K562 (cell line): Measurements from ENCODE around the gene FADS6. TPM values are rescaled to one million over a fixed set of nuclear protein-coding genes. Genes with fewer than 3 reads are reported as not detected.

Experiments used
- ATAC-seq: fragments of 200-7000 bp; cut with Tn5 transposase; 3 replicates; pipeline ENCODE4 v1.9.1; 2020; ENCODE audit warnings: moderate library complexity
- BruUV-seq: library from RNA; stranded (reverse); fragments of 400-500 nt; replicated peaks from 2 replicates; lab custom pipeline; 2021; lab: Mats Ljungman, UMichigan
- CTCF ChIA-PET: fragments of 300-600 bp; formaldehyde crosslinking; extraction: SDS; loops from one replicate; lab custom pipeline; 2021; ENCODE audit warnings: low intra/inter-chr PET ratio; lab: Yijun Ruan, JAX
- POLR2A ChIA-PET: fragments of 300-600, 350-650 bp; sonication (Branson Sonifier 250); formaldehyde crosslinking; extraction: SDS; loops from one replicate; lab custom pipeline; 2021; ENCODE audit warnings: antibody characterized with exemption, inconsistent platforms; lab: Yijun Ruan, JAX
- DNase-seq, 4 experiments: peaks; one replicate each; pipeline versions ENCODE4 v3.0.0 to v3.0.0-alpha.2; 2011 to 2018; ENCODE audit warnings: low spot score in 3 of 4, mixed read lengths in 3 of 4; ENCODE audit errors: extremely low read depth in 1 of 4
- FAIRE-seq: peaks from 2 replicates; lab custom pipeline; 2011; peaks lifted over from hg19 to GRCh38; lab: Jason Lieb, UNC
- H2AFZ ChIP-seq: 2 replicates; pipeline ENCODE4 v1.6.0; 2011; ENCODE audit warnings: low read depth, low read length, control low read depth, inconsistent platforms
- H3K27ac ChIP-seq: fragments of 200-600 bp; 3 replicates; pipeline ENCODE4 v1.8.0; 2011; ENCODE audit warnings: low read depth, mild to moderate bottlenecking, control low read depth, inconsistent platforms, low read length, moderate library complexity, mixed read lengths; ENCODE audit errors: extremely low read depth
- H3K27me3 ChIP-seq, 2 experiments: fragments of 300-600 bp in 1 of 2; 2 replicates in 1 of 2; 3 replicates in 1 of 2; pipeline versions ENCODE4 v1.6.0 to v1.8.0; 2011; ENCODE audit warnings: inconsistent platforms in 2 of 2, low read length in 2 of 2, mild to moderate bottlenecking in 1 of 2, mixed read lengths in 1 of 2, moderate library complexity in 1 of 2; ENCODE audit not compliant: control insufficient read depth in 2 of 2, insufficient read depth in 2 of 2
- H3K36me3 ChIP-seq: fragments of 300-600 bp; 3 replicates; pipeline ENCODE4 v1.8.0; 2011; ENCODE audit warnings: mild to moderate bottlenecking, low read length, inconsistent platforms; ENCODE audit not compliant: control insufficient read depth, insufficient read depth
- H3K4me1 ChIP-seq, 2 experiments: fragments of 200-600 bp in 1 of 2; replicated peaks in 1 of 2; 2 replicates in 1 of 2; 3 replicates in 1 of 2; pipeline versions ENCODE4 v1.5.1 to v1.8.0; 2011; ENCODE audit warnings: inconsistent platforms in 2 of 2, low read length in 2 of 2, mild to moderate bottlenecking in 1 of 2, mixed read lengths in 1 of 2, moderate library complexity in 1 of 2; ENCODE audit not compliant: control insufficient read depth in 2 of 2, insufficient read depth in 2 of 2
- H3K4me2 ChIP-seq: 2 replicates; pipeline ENCODE4 v1.6.1; 2011; ENCODE audit warnings: low read length, control low read depth, inconsistent platforms, mixed read lengths; ENCODE audit not compliant: insufficient read depth
- H3K4me3 ChIP-seq: fragments of 200-600 bp; sonication (generic), shearing (Covaris generic); 2 replicates; pipeline ENCODE4 v1.5.1; 2016; ENCODE audit warnings: control low read depth, inconsistent platforms
- H3K79me2 ChIP-seq: fragments of 200-600 bp; 3 replicates; pipeline ENCODE4 v1.8.0; 2011; ENCODE audit warnings: low read length, inconsistent platforms; ENCODE audit not compliant: control insufficient read depth, insufficient read depth
- H3K9ac ChIP-seq, 2 experiments: 2 replicates each; pipeline versions ENCODE4 v1.6.0 to v1.6.1; 2011; ENCODE audit warnings: low read depth in 2 of 2, low read length in 2 of 2, control low read depth in 1 of 2, inconsistent platforms in 1 of 2, mild to moderate bottlenecking in 1 of 2, mixed read lengths in 1 of 2; ENCODE audit not compliant: insufficient read depth in 1 of 2
- H3K9me1 ChIP-seq: one replicate; pipeline ENCODE4 v1.6.0; 2011; ENCODE audit warnings: inconsistent platforms, mild to moderate bottlenecking, low read length, moderate library complexity; ENCODE audit not compliant: control insufficient read depth, insufficient read depth
- H3K9me3 ChIP-seq: replicated peaks from 2 replicates; pipeline ENCODE4 v1.5.1; 2011; ENCODE audit warnings: low read depth, low read length, inconsistent platforms; ENCODE audit not compliant: control insufficient read depth, insufficient read depth
- H4K20me1 ChIP-seq: replicated peaks from 2 replicates; pipeline ENCODE4 v1.6.1; 2011; ENCODE audit warnings: low read length, inconsistent platforms, mixed read lengths; ENCODE audit not compliant: control insufficient read depth, insufficient read depth
- MAFF ChIP-seq: IDR thresholded peaks from 2 replicates; pipeline ENCODE4 v1.6.1; 2012; ENCODE audit warnings: low read length, improper control_type of control experiment
- RBFOX2 ChIP-seq: fragments of 200-400 bp; formaldehyde crosslinking; IDR thresholded peaks from 2 replicates; pipeline ENCODE4 v1.6.1; 2017; ENCODE audit warnings: low read depth, mild to moderate bottlenecking, low read length, moderate library complexity
- ZFX ChIP-seq: sonication (generic); formaldehyde crosslinking; IDR thresholded peaks from 2 replicates; pipeline ENCODE4 v1.8.0; 2022; ENCODE audit warnings: mild to moderate bottlenecking, missing genetic modification reagents, moderate library complexity
- ZNF695 ChIP-seq: fragments of 450-650 bp; formaldehyde crosslinking; IDR thresholded peaks from 2 replicates; pipeline ENCODE4 v1.4.0; 2020; ENCODE audit warnings: mild to moderate bottlenecking, moderate library complexity
- WGBS: fragments of 100-300 bp; shearing (Covaris generic); methylation state at CpG from one replicate; pipeline ENCODE4 v1.1.6; 2016; ENCODE audit warnings: low coverage, mixed read lengths; ENCODE audit not compliant: insufficient coverage; ENCODE audit errors: missing lambda C conversion rate; 5-methylcytosine and 5-hydroxymethylcytosine counted together
- in situ Hi-C: fragments of 300-500 bp; cut with MboI; formaldehyde crosslinking; loops from 4 replicates; pipeline ENCODE4 v1.15.0; 2018; ENCODE audit warnings: inconsistent platforms, mixed read lengths
- intact Hi-C: fragments of 100-400 bp; cut with micrococcal nuclease; formaldehyde crosslinking; loops from 2 replicates; pipeline ENCODE4 v1.14.2; 2022
- polyA plus RNA-seq, 8 experiments: library from polyadenylated mRNA; depleted of rRNA in 4 of 8; stranded (reverse) in 5 of 8; unstranded in 3 of 8; fragments of >200 nt; fragmentation: Nextera tagmentation in 2 of 8; fragmentation: Illumina TruSeq in 1 of 8; extraction: Ambion mirVana in 2 of 8; extraction: Trizol in 1 of 8; gene quantifications; 2 replicates each; pipeline versions ENCODE4 v1.2.1 to v1.2.3, GENCODE V29; 2011 to 2014; ENCODE audit warnings: inconsistent platforms in 1 of 8, missing spikeins in 1 of 8
- total RNA-seq, 7 experiments: library from RNA; depleted of rRNA in 6 of 7; stranded (reverse); fragments of >200 nt in 6 of 7; fragmentation: Illumina TruSeq in 2 of 7; extraction: Trizol in 2 of 7; gene quantifications; 2 replicates each; pipeline versions ENCODE4 v1.2.1 to v1.2.3, GENCODE V29; 2011 to 2021; ENCODE audit warnings: low replicate concordance in 1 of 7
- TF ChIP-seq, protein P1 (sequence below): fragments of 450-650 bp; IDR thresholded peaks from 2 replicates; pipeline ENCODE4 v1.6.1; 2016; ENCODE audit warnings: antibody characterized with exemption

Gene FADS6
- total and polyA plus RNA-seq, 9 of the 15 experiments (the other 6 are each of a cell fraction or from before 2014, with no cell fraction given): 0.18 to 0.22 TPM; not detected in 7

DNA sequence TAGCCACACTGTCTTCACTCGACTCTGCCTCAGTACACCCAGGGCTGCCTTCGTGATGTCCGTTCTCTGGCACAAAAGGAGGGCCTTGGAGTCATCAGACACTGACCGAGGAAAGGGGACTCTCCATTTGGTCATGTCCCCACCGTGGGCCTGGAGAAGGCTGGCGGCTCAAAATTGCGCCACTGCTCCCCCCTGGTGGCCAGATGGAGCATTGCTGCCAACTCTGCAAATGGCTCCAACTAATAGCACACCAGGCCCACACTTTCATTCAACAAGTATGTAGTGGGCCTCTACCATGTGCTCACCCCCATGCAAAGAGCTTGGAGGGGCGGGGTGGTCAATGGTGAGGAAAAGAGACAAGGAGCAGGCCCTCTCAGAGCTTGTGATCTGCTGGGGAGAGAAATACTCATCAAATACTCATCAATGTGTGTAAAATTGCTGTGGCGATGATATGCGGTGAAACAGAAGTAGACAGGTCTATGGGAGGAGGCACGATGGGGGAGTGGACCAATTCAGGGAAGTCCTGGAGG lies 28.5 kb downstream of the FADS6 start (continued):
- TF ChIP-seq, protein P1, sequence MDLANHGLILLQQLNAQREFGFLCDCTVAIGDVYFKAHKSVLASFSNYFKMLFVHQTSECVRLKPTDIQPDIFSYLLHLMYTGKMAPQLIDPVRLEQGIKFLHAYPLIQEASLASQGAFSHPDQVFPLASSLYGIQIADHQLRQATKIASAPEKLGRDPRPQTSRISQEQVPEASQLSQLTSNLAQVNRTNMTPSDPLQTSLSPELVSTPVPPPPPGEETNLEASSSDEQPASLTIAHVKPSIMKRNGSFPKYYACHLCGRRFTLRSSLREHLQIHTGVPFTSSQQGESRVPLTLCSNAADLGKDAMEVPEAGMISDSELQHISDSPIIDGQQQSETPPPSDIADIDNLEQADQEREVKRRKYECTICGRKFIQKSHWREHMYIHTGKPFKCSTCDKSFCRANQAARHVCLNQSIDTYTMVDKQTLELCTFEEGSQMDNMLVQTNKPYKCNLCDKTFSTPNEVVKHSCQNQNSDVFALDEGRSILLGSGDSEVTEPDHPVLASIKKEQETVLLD: no peak
- TF ChIP-seq, all 486 proteins: peak for 34

DNA sequence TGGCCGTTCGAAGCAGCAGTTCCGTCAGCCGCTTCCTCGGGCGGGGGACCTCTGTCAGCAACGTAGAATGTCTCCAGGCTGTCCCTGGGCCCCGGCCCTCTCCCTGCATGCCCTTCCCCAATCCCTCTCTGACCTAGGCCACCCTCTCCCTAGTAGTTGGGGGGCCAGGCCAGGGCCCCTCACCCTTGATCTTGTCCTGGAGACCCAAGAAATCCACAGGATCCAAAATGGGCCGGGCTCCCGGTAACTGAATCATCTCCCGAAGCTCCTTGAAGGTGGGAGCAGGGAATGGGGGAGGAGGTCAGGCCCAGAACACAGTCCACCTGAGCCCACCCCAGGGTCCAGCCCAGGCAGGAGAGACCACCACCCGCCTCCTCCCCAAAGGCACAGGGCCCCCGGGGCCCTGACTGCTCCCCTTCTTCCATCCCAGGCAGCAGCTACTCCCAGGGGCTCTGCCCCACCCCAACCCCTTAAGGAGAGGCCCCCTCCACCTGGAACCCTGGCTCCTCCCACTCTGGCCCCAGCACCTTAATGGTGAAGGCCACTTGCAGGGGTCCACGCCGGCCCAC lies 29.1 kb downstream of the FADS6 start:
- Histone ChIP-seq H3K27me3 (no peaks in the 10 kb centered on the region), H3K27ac (0 out of 3 replicates have a peak overlapping the region, but pooled peaks have one; percentile 31), H2AFZ (peak overlapping the region; percentile 71; the same call in 1 of the 2 replicates), H4K20me1 (no peaks in the 10 kb centered on the region), H3K4me1 (peaks cover 38 to 85% of the 10 kb centered on the region in 2 experiments), H3K4me2 (no peak overlapping the region), H3K79me2 (peaks cover 10% of the 10 kb centered on the region; the same call in 1 of the 3 replicates), H3K4me3 (no peak overlapping the region), H3K9me3 (no peaks in the 10 kb centered on the region), H3K9me1 (no peaks in the 10 kb centered on the region), H3K36me3 (peaks cover 47% of the 10 kb centered on the region; the same call in 2 of the 3 replicates), H3K9ac (peak overlapping the region in 1 of 2 experiments; percentile 53; a peak in 1 of 4 replicates)
- ChIA-PET CTCF (interaction anchor here (0.8 to 2.1 kb wide), 4 partner anchors 22 to 120 kb away, joined by 3 to 19 read pairs (median 6); no protein-coding TSS in a partner anchor), POLR2A (interaction anchor here (1.1 to 8.0 kb wide), 2 partner anchors 8 to 95 kb away, joined by 4 to 62 read pairs; partner anchors contain the start of gene FDXR)
- intact Hi-C loops (no loop called here), in situ Hi-C loops (no loop called here)
- 88% methylated on average over 13 of the region's 15 CpGs for whole genome bisulfite sequencing
- FAIRE-seq: no peak
- BruUV-seq: no TSS peak
- peak; percentile 13 for ATAC-seq
- DNase-seq: peak in 2 of 4 experiments; percentile 43 to 44
- no peak for TF ChIP-seq ZFX (CRISPR knock-in tag)
- peak; percentile 60; the same call in 1 of the 2 replicates for TF ChIP-seq RBFOX2
- TF ChIP-seq MAFF: no peak
- TF ChIP-seq ZNF695: no peak
